CD1c-positive myeloid dendritic cell (primary cell): Measurements from ENCODE around the gene PARD3.

Experiments
- DNase-seq: peaks from one replicate; pipeline ENCODE4 v3.0.0-alpha.2; 2016; ENCODE audit errors: extremely low spot score

The PARD3 gene

GRCh38 chr10:34156781-34157425, 658.2 kb downstream of the PARD3 start:
- no peak for DNase-seq

GRCh38 chr10:34155812-34156211, 659.3 kb downstream of the PARD3 start:
- no peak for DNase-seq

DNA sequence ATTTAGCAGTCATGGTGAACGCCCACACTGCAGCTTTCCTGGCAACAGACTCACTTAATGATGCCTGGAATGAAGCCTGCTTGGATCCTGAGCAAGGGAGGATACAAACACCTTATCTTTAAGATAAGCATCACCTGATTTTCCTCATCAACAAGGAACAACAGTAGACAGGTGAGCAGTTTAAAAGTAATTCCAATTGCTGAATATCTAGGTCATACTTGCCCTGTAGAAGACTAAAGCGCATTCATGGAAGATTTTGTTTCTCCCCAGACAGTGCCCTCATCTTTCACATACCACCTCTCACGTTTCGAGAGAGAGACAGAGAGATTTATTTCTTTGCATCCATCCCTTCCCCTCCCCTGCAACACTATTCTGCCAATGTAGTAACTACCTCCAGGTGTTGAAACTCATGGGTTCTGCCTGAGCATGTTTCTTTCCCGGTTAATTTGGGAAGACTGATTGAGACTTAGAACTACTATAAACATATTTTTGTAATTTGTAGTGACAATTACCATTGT, 660.7 kb downstream of the PARD3 start:
- no peak for DNase-seq

GRCh38 chr10:34153663-34154382, 661.3 kb downstream of the PARD3 start:
- DNase-seq = no peak

- DNase-seq = no peak
Measured at GRCh38 chr10:34152434-34152833, 662.7 kb downstream of the PARD3 start.

DNA sequence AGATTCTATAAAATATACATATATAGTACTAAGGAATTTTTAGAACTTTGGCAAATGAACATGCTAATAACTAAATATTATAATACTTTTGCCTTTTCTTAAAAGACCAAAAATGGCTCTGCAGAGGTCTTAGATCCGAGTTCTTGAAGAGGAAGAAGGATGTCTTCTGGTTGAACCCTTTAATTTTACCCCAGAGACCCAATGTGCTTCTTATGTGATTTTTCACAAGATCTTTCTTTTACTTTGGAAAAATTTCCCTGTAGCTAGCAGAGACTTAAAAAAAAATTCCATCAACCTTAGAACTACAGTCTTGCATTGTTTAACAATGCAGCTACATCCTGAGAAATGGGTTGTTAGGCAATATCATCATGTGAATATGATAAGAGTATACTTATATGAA, 663.2 kb downstream of the PARD3 start:
- no peak for DNase-seq

GRCh38 chr10:34151481-34151880, 663.6 kb downstream of the PARD3 start:
- DNase-seq = no peak

DNA sequence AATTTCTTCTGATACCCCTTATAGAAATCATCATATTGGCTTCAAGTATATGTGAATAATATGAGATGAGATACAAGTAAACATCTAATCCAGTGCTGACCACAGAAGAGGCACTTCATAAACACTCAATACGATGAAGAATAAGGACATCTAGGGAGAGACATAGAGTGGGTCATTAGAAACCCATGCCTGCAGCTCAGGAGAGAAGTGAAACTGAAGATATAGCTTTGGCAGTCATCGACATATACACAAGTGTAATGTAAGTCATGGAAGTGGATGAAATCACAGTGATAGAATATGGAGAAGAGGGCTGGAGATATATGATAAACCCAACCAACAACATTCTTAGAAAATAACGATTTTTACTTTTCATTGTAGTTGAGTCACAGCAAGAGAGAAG, 665.0 kb downstream of the PARD3 start:
- no peak for DNase-seq

DNA sequence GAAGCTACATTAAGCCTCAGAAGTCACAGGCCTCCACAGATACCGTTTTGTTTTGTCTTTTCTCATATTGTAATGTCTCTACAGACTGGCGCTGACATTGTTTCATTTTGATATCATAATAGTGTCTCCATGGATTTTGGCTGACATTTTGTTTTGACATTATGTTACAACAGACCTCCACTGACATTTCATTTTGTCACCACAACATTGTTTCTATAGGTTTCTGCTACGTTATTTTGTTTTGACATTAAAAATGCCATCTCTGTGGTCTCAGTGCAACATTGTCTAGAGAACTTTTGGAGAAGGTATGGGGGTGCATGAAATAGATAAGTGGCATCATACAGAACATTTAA, 666.8 kb downstream of the PARD3 start:
- no peak for DNase-seq

DNA sequence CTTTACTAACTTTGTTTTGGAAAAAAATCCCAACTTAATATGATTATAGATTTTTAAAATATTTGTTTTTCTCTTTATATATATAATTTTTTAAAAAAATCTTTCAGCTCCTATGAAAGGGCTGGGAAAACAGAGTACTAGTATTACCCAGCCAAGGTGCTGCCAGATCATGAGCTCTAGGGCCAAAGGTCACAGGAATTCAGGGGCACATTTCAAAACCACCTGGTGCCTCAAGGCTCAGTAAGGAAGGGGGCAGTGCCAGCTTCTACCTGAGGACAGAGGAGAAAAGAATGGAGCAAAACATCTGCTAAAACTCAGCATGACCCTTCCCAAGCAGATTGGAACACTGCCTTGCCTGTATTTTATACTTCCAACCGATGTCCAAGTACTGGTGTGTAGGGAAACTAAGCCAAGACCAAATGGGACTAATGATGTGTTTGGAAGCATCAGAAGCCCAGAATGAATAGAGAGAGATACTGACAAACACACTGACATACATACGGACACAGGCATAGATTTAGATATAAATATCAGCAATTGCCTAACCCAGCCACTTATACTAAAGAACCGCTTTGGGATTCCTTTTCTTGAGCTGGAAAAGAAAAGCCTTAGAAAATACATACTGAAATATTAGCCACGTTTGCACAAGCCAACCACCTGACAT, 667.3 kb downstream of the PARD3 start:
- DNase-seq = no peak

DNA sequence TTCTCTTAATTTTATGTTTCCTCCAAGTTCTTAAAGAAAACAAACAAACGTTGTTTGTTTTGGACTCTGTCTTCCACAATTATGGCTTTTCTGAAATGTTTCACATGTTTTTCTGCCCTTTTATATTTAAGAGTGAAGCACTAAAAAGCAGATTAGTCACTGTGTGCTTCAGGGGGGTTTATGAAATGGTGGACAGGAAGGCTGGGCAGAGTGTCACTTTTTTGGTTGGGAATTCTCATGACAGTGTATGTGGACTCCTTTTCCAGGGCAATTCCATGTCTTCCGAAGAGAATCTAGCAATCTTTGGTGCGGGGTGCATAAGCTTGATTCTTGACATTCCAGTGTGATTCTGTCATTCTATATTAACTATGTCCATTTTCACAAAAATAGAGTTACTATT, 669.4 kb downstream of the PARD3 start:
- DNase-seq = no peak

GRCh38 chr10:34143466-34143865, 671.6 kb downstream of the PARD3 start:
- no peak for DNase-seq

DNA sequence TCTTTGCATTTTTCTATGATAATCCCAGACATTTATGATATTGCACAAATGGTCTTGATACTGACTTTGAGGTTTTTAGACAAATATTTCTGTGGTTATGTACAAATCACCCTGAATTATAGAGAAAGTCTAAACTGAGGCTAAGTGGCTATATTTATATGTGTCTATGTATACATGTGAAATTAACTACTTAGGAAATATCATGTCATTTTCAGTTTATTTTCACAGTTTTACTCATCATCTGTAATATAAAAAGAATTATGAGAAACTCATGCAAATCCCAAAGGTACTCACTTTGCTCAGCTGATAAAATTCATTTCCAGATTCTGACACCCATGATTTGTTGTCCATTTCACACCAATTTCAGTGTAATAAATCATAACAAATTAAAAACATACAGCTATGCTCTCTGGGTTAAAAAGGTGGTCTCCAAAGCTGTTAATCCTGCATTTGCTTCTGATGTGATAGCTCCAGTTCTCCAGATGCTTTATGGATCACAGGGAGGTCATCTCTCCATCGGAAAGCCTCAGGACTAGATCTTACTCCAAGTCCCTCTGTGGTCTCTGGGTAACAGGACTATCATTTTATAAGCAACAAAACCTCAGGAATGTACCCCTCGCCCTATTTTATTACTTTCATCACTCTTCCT, 673.9 kb downstream of the PARD3 start:
- DNase-seq = no peak

- DNase-seq = no peak
Measured at GRCh38 chr10:34139559-34139958, 675.5 kb downstream of the PARD3 start.

DNA sequence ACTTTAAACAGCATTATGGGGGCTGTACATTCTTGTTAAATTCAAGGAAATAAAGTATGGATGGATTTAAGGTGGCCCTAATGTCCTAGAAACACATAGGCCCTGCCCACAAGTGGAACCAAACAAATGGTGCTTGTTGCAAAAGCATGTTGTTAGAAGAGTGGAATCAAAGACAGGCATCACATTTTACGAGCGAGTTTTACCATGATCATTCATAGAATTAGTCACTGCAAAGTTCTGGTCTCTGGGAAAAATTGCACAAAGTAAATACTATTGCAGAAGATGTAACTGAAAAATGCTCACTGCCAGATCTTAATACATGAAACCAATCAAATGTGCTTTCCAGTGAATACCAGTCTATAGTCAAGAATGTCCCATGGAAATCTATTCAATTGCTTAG, 677.1 kb downstream of the PARD3 start:
- DNase-seq = no peak

DNA sequence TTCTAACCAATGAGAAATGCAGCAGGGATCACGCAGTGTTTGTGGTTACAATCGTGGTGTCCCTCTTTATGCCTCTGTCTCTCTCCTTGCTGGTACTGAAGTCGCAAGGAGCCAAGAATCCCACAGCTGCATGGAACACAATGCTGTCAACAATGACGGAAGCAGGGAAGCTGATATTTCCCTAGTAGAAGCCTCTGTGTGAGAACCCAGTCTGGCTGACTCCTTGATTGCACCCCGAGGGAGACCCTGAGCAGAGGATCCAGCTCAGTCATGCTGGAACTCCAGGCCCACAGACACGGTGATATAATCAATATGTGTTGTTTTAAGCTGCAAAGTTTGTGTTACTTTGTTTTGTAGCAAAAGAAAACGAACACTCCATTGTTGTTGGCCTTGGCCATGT, 677.9 kb downstream of the PARD3 start:
- no peak for DNase-seq

DNA sequence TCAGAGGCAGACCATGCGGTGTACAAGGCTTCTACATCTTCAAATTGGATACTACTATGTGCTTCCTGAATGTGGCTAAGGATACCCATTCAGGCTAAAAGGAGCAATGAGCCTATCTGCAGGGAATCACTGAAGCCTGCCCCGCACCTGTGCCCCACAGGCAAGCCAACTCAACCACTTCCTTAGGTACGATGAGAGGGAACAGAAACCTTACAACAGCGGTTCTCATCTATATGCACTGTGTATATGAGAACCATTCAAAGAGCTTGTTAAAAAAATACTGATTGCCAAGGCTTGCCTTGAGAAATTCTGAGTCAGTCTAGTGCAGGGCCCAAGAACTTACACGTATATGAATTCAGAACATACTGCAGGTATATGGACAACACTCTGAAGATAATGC, 679.6 kb downstream of the PARD3 start:
- no peak for DNase-seq

GRCh38 chr10:34134602-34135001, 680.5 kb downstream of the PARD3 start:
- DNase-seq = no peak

- DNase-seq = no peak
Measured at GRCh38 chr10:34133406-34133805, 681.7 kb downstream of the PARD3 start.

DNA sequence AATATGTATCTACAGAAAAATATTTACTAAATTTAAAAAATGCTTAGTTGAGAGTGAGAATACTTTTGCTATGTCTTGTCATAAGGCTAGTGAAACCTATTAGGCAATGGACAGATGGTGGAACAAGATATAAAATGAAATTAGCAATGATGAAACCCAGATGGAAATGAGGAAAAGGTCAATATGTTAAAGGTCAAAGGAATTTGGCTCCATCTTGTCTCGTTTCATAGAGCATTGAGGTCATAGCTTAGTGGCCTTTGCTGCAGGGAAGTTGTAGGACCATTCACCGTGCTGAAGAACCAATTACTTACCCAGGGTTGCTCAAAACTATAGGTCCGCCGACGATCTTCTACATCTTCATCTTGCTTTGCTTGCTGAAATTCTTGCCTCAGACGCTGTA, 683.9 kb downstream of the PARD3 start:
- DNase-seq = no peak

- no peak for DNase-seq
Measured at GRCh38 chr10:34127676-34128075, 687.4 kb downstream of the PARD3 start.

- DNase-seq = no peak
Measured at GRCh38 chr10:34126371-34127151, 688.5 kb downstream of the PARD3 start.
